B cell (primary cell): ENCODE measurements around the gene HPS4. TPM values are rescaled to one million over a fixed set of nuclear protein-coding genes. Genes with fewer than 3 reads are reported as not detected.

Experiments
- ATAC-seq: fragments of 200-7000 bp; cut with Tn5 transposase; one replicate; pipeline ENCODE4 v1.10.0; 2021; ENCODE audit warnings: low read depth, mild to moderate bottlenecking, moderate number of reproducible peaks, moderate library complexity
- CTCF ChIA-PET: fragments of 350-600 bp; sonication (Branson Sonifier 250); formaldehyde crosslinking; loops from one replicate; lab custom pipeline; 2021; ENCODE audit warnings: antibody characterized with exemption, inconsistent platforms; lab: Charles Lee
- POLR2A ChIA-PET: fragments of 350-600 bp; sonication (Branson Sonifier 250); formaldehyde crosslinking; loops from one replicate; lab custom pipeline; 2021; ENCODE audit warnings: antibody characterized with exemption; lab: Charles Lee
- DNase-seq: peaks from one replicate; pipeline ENCODE4 v3.0.0; 2013
- H2AFZ ChIP-seq: 2 replicates; pipeline ENCODE4 v1.6.1; 2012; ENCODE audit warnings: mild to moderate bottlenecking, low read depth, low read length; ENCODE audit not compliant: insufficient read depth, poor library complexity, severe bottlenecking
- H3K27ac ChIP-seq, 2 donors: 1 replicate in 1 of 2; 2 replicates in 1 of 2; pipeline ENCODE4 v1.5.1; 2012 to 2013; ENCODE audit warnings: low read length in 2 of 2, mild to moderate bottlenecking in 2 of 2, moderate library complexity in 1 of 2
- H3K27me3 ChIP-seq, 4 experiments: fragments of 200-600 bp in 1 of 4; sonication (generic) in 1 of 4; replicated peaks in 1 of 4; 1 replicate in 2 of 4; 2 replicates in 2 of 4; pipeline versions ENCODE4 v1.6.1 to v1.7.0; 2013 to 2016; ENCODE audit warnings: low read length in 3 of 4, mild to moderate bottlenecking in 2 of 4, mixed read lengths in 1 of 4, moderate library complexity in 1 of 4; ENCODE audit not compliant: insufficient read depth in 4 of 4, control insufficient read depth in 3 of 4; ENCODE audit errors: control extremely low read depth in 1 of 4
- H3K36me3 ChIP-seq, 2 experiments: replicated peaks in 1 of 2; 1 replicate in 1 of 2; 2 replicates in 1 of 2; pipeline versions ENCODE4 v1.6.1 to v1.7.1; 2013; ENCODE audit warnings: low read length in 1 of 2; ENCODE audit not compliant: insufficient read depth in 2 of 2, control insufficient read depth in 1 of 2; ENCODE audit errors: control extremely low read depth in 1 of 2, extremely low read depth in 1 of 2
- H3K4me1 ChIP-seq, 2 donors: fragments of 200-600 bp in 1 of 2; sonication (generic) in 1 of 2; 1 replicate in 1 of 2; 2 replicates in 1 of 2; pipeline versions ENCODE4 v1.5.1 to v1.6.1; 2013 to 2017; ENCODE audit warnings: low read length in 2 of 2; ENCODE audit not compliant: control insufficient read depth in 2 of 2, insufficient read depth in 2 of 2
- H3K4me2 ChIP-seq: replicated peaks from 2 replicates; pipeline ENCODE3; 2012; ENCODE audit warnings: mild to moderate bottlenecking, low read depth, low read length; ENCODE audit not compliant: poor library complexity, severe bottlenecking
- H3K4me3 ChIP-seq, 5 experiments: fragments of 200-600 bp in 1 of 5; sonication (generic) in 1 of 5; 1 replicate in 3 of 5; 2 replicates in 2 of 5; pipeline versions ENCODE4 v1.5.1 to v1.7.0; 2011 to 2016; ENCODE audit warnings: low read length in 4 of 5, mild to moderate bottlenecking in 4 of 5, low read depth in 2 of 5, control low read depth in 1 of 5, moderate library complexity in 1 of 5; ENCODE audit not compliant: insufficient read depth in 1 of 5; ENCODE audit errors: control extremely low read depth in 1 of 5, extremely low read depth in 1 of 5
- H3K79me2 ChIP-seq: fragments of 200-600 bp; sonication (generic); one replicate; pipeline ENCODE4 v1.6.0; 2016; ENCODE audit warnings: low read length; ENCODE audit not compliant: control insufficient read depth, insufficient read depth
- H3K9ac ChIP-seq: fragments of 200-600 bp; sonication (generic); 2 replicates; pipeline ENCODE4 v1.6.1; 2017; ENCODE audit warnings: mild to moderate bottlenecking, low read length, moderate library complexity
- H3K9me3 ChIP-seq, 3 donors: one replicate each; pipeline versions ENCODE4 v1.6.1 to v1.7.1; 2013; ENCODE audit warnings: low read length in 2 of 3; ENCODE audit not compliant: control insufficient read depth in 2 of 3, insufficient read depth in 1 of 3; ENCODE audit errors: control extremely low read depth in 1 of 3
- H4K20me1 ChIP-seq: 2 replicates; pipeline ENCODE4 v1.6.0; 2012; ENCODE audit warnings: mild to moderate bottlenecking, low read length; ENCODE audit not compliant: insufficient read depth, control insufficient read depth, poor library complexity, severe bottlenecking
- H3K27ac Mint-ChIP-seq: one replicate; pipeline ENCODE4 v1.8.0; 2021; ENCODE audit warnings: mixed read lengths
- H3K27me3 Mint-ChIP-seq: one replicate; pipeline ENCODE4 v1.8.0; 2021; ENCODE audit warnings: mixed read lengths
- H3K4me1 Mint-ChIP-seq: one replicate; pipeline ENCODE4 v1.8.0; 2021; ENCODE audit warnings: mixed read lengths
- H3K4me3 Mint-ChIP-seq: one replicate; pipeline ENCODE4 v1.8.0; 2021; ENCODE audit warnings: mixed read lengths
- H3K9me3 Mint-ChIP-seq: one replicate; pipeline ENCODE4 v1.8.0; 2022; ENCODE audit warnings: mixed read lengths; ENCODE audit not compliant: insufficient read depth
- CTCF ChIP-seq: fragments of 200-600 bp; IDR thresholded peaks from one replicate; pipeline ENCODE4 v1.8.0; 2022; ENCODE audit warnings: antibody characterized with exemption, mild to moderate bottlenecking
- EZH2 ChIP-seq: IDR thresholded peaks from 2 replicates; pipeline ENCODE4 v1.6.1; 2012; ENCODE audit warnings: borderline replicate concordance, low read depth, mild to moderate bottlenecking, moderate library complexity, low read length; ENCODE audit not compliant: insufficient read depth, poor library complexity, severe bottlenecking
- WGBS: methylation state at CpG from one replicate; pipeline ENCODE4 v1.1.5; 2013; ENCODE audit warnings: missing lambda C conversion rate; ENCODE audit not compliant: insufficient coverage; 5-methylcytosine and 5-hydroxymethylcytosine counted together
- intact Hi-C: fragments of 100-400 bp; cut with micrococcal nuclease; formaldehyde crosslinking; loops from one replicate; pipeline ENCODE4 v1.10.0; 2022
- polyA plus RNA-seq: library from polyadenylated mRNA; depleted of rRNA; stranded (reverse); fragments of >200 nt; gene quantifications from 2 replicates; pipeline ENCODE4 v1.2.3, GENCODE V29; 2012
- total RNA-seq, 2 donors: library from RNA; stranded (reverse); fragments of 120-200 nt in 1 of 2; gene quantifications; 1 replicate in 1 of 2; 2 replicates in 1 of 2; pipeline versions ENCODE4 v1.2.3 to v1.2.4, GENCODE V29; 2013 to 2022

Gene HPS4
- total and polyA plus RNA-seq, 2 donors (not counting 1 experiment from before 2014, with no cell fraction given): 34.8 to 61.8 TPM

DNA sequence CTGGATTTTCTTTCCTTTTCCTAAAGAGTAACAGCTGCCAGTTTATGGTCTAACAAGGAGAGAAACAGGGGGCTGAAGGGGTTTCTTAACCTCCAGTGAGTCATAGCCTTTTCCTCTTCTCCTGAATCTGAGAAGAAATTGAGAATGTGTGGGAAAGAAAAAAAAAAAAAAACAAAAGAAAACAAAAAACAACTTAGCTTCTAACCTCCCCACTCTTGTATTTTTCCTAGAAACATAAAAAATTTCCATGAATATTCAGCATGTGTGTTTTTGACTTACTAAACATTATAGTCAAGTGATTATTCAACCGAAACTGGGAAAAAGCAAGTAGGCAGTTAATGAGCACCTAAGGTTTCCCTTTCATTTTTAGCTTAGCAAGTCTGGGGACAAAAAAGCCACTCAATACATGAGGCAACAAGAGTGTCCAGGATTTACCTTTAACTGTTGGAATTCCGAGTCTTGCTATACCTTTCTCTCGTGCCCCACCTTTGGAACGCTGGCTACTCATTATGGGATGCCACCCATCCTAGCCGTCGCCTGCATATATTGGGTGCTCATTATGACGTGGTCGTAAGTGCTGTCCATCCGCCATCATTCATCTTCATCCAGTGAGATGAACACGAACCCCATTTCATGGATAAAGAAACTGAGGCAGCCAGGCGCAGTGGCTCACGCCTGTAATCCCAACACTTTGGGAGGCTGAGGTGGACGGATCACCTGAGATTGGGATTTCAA is 52.2 kb downstream of the HPS4 start:
- H3K4me1 Mint-ChIP-seq: peaks cover 68% of the 10 kb centered on the region
- Histone ChIP-seq H3K4me2 (peak overlapping the region; percentile 94), H3K4me1 (peaks cover 45 to 51% of the 10 kb centered on the region in 2 donors), H3K4me3 (no peak overlapping the region), H3K79me2 (peaks cover 67% of the 10 kb centered on the region), H3K27me3 (no peaks in the 10 kb centered on the region), H2AFZ (no peak overlapping the region), H4K20me1 (peaks cover 7% of the 10 kb centered on the region), H3K36me3 (peaks cover 5 to 26% of the 10 kb centered on the region in 2 experiments), H3K9ac (no peak overlapping the region), H3K9me3 (peaks cover 0 to 3% (median 0%) of the 10 kb centered on the region in 3 donors), H3K27ac (no peak overlapping the region)
- H3K27me3 Mint-ChIP-seq: no peaks in the 10 kb centered on the region
- intact Hi-C loops: no loop called here
- CTCF ChIA-PET: interaction anchor here (1.0 to 3.2 kb wide), 4 partner anchors 29 to 67 kb away, joined by 4 to 19 read pairs (median 6); partner anchors contain the start of genes HPS4 and SRRD
- no peak for ATAC-seq
- TF ChIP-seq EZH2 (no peak), CTCF (no peak)
- POLR2A ChIA-PET: interaction anchor here (0.7 to 2.0 kb wide), 2 partner anchors 52 to 137 kb away, joined by 4 to 8 read pairs; partner anchors contain the start of genes HPS4 and SRRD
- peak overlapping the region; percentile 86 for H3K27ac Mint-ChIP-seq
- no peaks in the 10 kb centered on the region for H3K9me3 Mint-ChIP-seq
- peak overlapping the region; percentile 77 for H3K4me3 Mint-ChIP-seq
- 88% methylated on average over 10 of the region's 13 CpGs for WGBS
- DNase-seq: peak; percentile 24

DNA sequence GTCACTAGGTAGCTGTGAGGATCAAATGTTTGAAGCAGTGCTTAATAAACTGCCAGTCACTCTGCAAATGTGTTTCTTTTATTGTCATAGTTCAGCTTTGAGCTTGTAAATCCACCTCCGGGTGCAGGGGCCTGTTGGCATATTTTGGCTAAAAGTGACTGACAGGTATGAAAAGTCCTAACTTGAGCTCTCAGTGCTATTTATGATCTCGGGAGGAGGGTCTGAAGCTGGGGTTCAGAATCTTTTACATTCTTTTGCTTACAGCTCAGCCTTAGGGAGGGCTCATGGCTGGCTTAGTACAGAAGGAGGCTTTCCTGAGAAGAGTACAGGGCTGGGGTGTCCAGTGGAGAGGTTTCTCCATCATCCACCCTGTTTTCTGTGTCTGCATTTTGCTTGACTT is 53.0 kb downstream of the HPS4 start:
- Mint-ChIP-seq H3K27ac (peak overlapping the region; percentile 86), H3K9me3 (no peaks in the 10 kb centered on the region), H3K4me3 (peak overlapping the region; percentile 77), H3K4me1 (peaks cover 61% of the 10 kb centered on the region), H3K27me3 (no peaks in the 10 kb centered on the region)
- ChIA-PET CTCF (interaction anchor here (0.7 to 3.2 kb wide), 6 partner anchors 30 to 73 kb away, joined by 3 to 19 read pairs (median 4); partner anchors contain the start of genes HPS4 and SRRD), POLR2A (interaction anchor here (1.1 to 2.0 kb wide), 2 partner anchors 20 to 53 kb away, joined by 3 to 4 read pairs; partner anchors contain the start of genes HPS4 and SRRD)
- Histone ChIP-seq H3K9me3 (peaks cover 0 to 3% (median 0%) of the 10 kb centered on the region in 3 donors), H3K9ac (no peak overlapping the region), H4K20me1 (no peaks in the 10 kb centered on the region), H3K4me1 (peaks cover 45 to 51% of the 10 kb centered on the region in 2 donors), H3K36me3 (peaks cover 2 to 21% of the 10 kb centered on the region in 2 experiments), H3K27ac (no peak overlapping the region), H3K79me2 (peaks cover 58% of the 10 kb centered on the region), H3K4me3 (peak overlapping the region in 1 of 5 experiments; percentile 100), H3K4me2 (peak overlapping the region; percentile 94), H3K27me3 (no peaks in the 10 kb centered on the region), H2AFZ (no peak overlapping the region)
- TF ChIP-seq CTCF: no peak
- no peak for TF ChIP-seq EZH2
- ATAC-seq (no peak), DNase-seq (no peak)
- intact Hi-C loops: no loop called here
- 92% methylated on average over 2 of the region's 2 CpGs for WGBS
